Activated CD8-positive, alpha-beta memory T cell treated with anti-CD3 and anti-CD28 coated beads for 48 hours (primary cell): Measurements from ENCODE around the gene YBX3.
"Not testable (repeated sequence)": the region's sequence is repeated elsewhere in the genome, so short reads cannot be mapped to it uniquely, and the experiment has no call there.

Source experiments
- DNase-seq, 3 experiments: peaks; one replicate each; pipeline ENCODE4 v3.0.0-alpha.2; 2020; ENCODE audit warnings: low read depth in 2 of 3, low spot score in 2 of 3

The YBX3 gene

DNA sequence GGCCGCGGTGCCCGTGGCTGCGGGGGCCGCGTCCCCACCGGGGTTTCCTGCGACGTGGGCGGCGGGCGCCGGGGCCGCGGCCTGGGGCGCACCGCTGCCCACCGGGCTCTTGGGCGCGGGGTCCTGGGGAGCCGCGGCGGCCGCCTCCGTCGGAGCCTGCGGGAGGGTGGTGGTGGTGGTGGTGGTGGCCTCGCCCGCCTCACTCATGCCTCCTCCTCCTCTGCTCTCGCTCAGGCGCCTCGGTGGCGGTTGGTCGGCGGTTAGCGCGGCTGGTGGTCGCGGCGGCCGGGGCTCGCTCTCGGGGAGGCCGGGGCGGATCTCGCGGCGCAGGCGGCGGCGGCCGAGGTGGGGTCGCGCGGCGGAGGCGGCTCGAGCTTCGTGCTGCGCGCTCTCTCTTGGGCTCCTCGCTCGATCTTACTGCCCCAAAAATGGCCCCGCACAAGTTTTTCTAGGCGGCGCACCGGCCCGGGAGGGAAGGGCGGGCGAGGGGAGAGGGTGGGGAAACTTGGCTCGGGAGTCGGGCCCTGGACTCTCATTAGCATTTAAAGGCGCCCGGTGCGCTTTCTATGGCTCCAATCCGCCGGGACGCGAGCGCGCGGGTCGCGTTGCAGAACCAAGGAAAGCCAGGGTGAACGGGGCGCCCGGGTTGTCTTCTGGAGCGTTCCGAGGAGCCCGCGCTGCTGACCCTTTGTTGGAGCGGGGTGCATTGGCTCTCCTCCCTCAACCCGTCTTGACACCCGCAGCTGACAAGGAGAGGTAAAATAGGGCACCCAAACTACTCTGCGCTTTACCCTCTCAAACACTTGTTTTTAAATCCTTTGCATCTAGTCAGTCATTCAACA is at the start of gene YBX3:
Gene YBX3 (minus strand): TSS at position 419 of the 842 bp plus-strand sequence. CDS start 212 bp downstream, at position 207.
- DNase-seq = peak; percentile 27 to 37 (median 30)

DNA sequence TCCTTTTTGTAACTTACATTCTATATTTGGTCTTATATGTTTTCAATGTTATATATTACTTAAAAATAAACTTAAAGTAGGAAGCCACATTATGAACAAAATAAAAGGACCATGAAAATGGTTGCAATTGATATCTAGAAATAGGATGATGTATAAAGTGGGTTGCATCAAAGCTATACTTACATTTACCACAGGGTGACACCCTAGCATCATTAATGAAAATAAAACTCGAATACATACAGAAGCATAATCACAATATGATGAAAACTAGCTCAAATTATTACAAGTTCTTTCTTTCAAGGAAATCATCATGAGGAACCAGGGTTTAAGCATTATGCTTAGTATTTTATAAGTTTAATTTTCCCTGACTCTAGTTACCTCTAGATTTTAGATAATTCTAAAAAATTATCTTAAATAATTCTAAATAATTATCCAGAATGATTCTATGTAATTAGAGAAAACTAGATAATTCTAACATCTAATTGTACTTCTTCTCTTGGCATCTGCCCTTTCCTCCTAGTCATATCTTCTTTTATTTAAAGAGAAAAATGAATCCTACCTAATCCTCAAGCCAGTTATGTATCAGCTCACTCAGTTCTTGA is 48.1 kb upstream of the YBX3 start:
- DNase-seq = no peak

DNA sequence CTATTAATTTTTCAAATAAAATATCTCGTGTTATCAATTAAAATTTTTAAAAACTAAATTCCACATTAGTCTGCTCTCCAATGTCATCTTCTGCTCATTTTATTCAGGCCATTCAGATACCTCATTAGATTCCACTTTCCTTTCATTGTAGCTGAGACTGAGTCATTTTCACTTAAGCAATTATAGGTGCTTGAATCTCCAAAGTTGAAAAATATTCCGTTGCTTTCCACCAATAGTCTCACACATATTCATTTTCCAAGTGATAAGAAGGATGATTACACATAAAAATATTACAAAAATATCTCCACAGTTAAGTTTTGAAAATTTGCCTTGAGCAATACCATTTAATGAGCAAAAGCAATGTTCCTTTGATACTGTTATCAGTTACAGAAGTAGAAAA is 36.5 kb upstream of the YBX3 start:
- no peak for DNase-seq

DNA sequence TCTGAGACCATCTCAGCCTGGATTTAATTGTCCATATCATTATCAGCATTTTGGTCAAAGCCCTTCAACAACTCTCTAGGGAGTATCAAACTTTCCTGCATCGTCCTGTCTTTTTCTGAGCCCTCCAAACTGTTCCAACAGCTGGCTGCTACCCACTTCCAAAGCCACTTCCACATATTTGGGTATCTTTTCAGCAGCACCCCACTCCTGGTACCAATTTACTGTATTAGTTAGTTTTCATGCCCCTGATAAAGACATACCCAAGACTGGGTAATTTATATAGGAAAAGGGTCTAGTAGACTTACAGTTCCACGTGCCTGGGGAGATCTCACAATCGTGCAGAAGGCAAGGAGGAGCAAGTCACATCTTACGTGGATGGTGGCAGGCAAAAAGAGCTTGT is 33.1 kb upstream of the YBX3 start:
- DNase-seq = no peak

DNA sequence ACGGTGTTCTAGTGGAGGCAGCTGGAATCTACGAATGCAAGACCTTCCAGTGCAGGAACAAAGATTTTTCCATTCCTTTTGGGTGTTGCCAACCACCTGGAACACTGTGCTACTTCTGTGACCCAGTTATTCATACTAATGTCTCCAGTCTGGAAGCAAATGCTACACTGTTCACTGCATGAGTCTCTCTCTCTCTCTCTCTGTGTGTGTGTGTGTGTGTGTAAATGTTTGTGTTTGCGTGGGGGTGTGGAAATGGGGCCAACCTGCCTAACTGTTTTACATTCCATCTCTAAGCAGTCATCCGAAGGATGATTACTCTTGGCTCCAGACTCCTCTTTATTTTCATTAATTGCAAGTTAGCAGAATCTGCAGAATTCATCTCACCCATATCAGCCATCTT is 29.9 kb upstream of the YBX3 start:
- DNase-seq = no peak

DNA sequence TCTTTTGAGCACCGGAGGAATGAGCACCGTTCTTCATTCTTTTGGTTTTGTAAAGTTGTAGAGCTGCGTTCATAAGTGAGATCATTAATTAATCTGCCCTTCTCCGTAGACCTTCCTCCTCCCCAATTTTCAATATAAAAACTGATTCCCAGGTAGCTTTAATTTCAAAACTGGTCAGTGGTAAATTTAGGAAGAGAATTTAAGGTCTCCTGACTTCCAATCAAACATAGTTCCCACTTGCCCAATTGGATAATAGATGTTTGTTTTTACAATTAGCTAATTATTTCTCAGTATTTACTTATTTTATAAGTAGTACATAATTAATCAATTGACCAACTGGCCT is 27.2 kb upstream of the YBX3 start:
- no peak for DNase-seq

DNA sequence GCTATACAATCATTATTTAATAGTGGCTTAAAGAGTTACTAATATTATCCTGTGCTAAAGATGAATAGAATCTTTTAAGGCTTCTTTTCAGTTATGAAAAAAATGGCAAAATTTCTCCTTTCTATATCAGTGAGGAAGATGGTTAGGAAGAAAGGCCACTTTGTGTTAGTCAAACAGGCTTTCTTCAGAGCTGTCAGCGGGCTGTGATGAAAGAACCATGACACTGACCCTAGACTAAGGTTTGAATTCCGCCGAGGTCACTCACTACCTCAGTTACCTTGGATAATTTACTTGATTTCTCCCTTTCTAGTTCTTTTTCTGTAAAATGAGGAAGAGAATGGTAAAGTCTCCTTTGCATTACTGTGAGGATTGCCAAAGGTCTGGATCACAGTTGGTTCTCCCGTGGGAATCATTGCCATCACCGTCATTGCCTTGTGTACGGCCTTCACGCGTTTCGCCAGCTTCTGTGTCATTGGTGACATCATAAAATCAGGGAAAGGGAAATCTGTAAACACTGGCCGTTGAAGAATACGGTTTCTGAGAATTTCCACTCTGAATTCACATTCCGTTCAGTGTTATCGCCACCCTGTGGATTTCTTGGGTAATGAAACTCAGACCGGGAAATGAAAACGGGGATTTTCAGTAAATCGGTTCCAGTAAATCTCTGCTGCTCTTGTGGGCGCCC is 26.7 kb upstream of the YBX3 start:
- peak; percentile 6 to 33 (median 25) for DNase-seq

DNA sequence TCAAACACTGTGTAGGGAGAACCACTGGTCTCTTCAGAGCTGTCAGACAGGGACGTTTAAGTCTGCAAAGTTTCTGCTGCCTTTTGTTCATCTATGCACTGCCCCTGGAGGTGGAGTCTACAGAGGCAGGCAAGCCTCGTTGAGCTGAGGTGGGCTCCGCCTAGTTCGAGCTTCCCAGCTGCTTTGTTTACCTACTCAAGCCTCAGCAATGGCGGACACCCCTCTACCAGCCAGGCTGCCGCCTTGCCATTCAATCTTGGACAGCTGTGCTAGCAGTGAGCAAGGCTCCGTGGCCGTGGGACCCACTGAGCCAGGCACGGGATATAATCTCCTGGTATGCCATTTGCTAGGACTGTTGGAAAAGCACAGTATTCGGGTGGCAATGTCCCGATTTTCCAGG is 24.6 kb upstream of the YBX3 start:
- DNase-seq = no peak

DNA sequence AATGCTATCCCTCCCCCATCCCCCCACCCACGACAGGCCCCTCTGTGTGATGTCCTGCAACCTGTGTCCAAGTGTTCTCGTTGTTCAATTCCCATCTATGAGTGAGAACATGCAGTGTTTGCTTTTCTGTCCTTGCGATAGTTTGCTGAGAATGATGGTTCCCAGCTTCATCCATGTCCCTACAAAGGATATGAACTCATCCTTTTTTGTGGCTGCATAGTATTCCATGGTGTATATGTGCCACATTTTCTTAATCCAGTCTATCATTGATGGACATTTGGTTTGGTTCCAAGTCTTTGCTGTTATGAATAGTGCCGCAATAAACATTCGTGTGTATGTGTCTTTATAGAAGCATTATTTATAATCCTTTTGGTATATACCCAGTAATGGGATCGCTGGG is 20.3 kb upstream of the YBX3 start:
- DNase-seq = not testable (repeated sequence)

DNA sequence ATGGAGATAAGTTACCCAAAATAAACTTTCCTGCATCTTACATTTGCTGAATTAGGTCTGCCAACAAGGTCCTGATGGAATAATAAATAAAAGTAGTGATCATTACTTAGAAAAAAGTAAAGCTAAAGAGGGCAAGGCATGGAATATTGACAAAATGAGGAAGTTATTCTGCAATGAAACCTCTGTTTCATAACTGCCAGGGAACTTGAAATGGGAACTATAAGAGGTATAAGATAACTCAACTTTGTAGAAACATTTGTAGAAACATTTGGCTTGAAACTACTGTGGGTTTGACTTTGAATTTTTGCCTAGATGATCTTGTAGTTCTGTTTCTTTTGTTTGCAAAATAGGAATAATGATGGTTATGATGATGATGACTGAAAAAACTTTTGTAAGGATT is 18.7 kb upstream of the YBX3 start:
- no peak for DNase-seq

DNA sequence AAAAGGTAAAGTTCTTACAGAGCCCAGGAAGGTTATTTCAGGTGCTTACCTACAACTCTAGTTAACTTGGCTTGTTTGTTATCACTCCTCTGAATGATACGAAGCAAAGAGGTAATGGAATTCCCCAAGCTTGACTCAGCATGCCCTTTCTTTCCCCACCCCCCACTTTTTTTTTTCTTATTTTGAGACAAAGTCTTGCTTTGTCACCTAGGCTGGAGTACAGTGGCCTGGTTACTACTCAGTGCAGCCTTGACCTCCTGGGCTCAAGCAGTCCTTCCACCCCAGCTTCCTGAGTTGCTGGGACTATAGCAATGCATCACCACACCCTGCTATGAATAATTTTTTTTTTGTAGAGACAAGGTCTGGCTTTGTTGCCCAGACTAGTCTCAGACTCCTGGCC is 17.1 kb upstream of the YBX3 start:
- no peak for DNase-seq

DNA sequence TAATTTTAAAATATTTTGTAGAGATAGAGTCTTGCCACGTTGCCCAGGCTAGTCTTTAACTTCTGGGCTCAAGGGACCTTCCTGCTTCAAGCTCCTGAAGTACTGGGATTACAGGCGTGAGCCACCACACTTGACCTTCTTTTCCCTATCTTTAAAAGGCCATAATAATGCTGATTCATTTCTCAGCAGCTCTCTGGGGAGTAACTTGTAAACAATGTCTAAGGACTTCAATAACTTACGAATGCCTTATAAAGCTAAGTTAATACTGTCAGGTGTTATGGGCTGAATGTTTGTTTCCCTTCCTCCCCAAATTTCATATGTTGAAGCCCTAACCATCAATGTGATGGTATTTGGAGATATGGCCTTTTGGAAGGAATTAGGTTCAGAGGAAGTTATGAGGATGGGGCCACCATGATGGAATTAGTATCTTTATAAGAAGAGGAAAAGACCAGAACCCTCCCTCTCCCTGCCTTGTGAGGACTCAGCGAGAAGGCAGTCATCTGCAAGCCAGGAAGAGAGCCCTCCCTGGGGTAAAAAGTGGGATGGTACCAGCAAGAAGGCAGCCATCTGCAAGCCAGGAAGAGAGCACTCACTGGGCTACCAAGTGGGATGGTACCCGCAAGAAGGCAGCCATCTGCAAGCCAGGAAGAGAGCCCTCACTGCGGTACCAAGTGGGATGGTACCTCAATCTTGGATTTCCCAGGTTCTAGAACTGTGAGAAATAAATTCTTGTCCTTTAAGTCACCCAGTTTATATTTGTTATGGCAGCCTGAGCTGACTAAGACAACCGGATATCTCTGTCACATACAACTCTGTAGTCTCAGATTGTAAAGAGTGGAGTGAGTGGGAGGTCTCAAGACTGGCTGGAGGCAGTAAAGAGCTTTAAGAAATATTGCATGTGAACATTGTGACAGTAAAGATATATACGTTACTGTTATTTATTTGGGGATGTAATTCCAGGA is 16.3 kb upstream of the YBX3 start:
- no peak for DNase-seq

DNA sequence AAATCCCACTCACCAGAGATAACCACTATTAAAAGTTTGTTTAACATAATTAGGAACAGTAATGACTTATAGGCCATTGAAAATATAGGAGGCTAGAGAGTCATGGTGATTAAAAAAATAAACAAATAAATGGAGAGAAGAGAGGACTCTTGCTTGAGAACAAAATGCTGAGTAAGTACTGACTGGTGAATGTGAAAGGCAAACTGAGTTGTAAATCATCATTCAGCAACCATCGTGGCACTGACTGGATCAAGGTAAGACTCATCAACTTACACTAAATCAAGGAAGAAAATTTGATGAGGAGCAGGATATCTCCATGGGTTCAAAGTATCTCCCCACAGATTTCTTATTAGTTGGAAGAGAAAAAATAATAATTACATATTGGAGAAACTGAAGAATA is 14.1 kb upstream of the YBX3 start:
- no peak for DNase-seq

DNA sequence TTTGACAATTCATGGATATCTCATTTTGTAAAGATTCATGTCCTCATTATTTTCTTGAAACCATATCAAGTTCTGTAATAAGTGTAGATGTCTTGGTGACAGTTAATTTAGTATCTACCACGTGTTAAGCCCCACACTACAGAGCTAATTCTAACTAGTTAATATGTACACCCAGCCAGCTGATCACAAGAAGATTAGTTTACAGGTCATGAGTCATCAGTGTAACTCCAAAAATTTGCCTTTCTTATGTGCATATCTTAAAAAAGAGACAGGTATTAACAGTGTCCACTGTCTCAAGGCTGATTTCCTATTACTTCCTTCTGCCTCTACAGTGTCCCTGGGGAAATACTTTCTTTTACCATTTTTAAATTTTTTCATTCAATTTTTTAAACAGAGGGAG is 13.3 kb upstream of the YBX3 start:
- no peak for DNase-seq

DNA sequence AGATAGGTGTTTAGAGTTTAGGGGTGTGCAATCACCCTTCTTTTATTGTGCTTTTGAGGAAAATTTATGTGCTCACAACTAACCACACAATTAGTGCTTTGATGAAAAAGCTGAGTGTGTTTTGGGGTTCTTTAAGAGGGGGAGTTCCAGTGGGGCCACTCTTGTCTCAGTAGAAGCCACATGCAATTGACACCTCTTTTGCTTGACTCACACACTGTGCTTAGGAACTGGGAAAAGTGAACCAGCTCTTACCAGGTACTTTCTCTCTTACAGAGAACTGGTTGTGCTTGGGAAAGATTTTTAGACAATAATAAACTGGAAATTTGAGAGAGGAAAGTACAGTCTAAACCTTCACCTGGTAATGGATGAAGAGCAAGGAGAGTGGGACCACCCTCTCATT is 12.3 kb upstream of the YBX3 start:
- no peak for DNase-seq

DNA sequence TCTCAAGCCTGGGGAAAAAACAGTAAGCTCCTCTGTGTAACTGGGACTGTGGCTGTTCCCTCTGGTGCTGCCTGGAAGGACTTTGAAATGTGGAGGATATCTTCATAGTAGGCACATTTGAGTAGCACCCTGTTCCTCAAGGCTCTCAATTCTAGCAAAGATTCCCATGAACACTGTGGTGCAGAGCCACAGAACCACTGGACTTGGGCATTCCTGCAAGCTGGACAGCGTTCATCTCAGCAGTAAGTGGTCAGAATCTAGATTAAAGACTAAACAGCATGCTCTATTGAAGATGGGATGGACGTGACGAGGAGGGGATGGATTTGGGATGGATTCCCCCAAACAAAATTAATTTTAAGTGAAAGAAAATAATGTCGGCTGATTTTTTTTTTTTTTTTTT is 9.4 kb upstream of the YBX3 start:
- DNase-seq = no peak

DNA sequence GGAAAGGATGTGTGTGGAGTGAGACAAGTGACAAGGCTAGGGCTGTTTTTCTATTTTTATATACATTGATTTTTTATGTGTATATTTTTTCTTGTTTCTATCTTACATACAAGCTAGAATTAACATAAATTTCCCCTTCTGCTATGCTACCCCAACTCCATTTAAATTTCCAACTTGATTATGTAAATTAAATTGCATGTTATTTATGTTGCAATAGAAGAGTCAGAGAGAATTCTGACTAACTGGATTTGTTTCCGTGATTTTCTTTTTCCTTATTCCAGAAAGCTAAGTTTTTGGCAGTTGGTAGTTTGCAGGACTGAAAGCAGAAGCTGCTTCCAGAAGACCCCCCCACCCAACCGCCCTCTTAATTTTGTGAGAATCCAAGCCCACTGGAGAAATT is 8.9 kb upstream of the YBX3 start:
- no peak for DNase-seq

DNA sequence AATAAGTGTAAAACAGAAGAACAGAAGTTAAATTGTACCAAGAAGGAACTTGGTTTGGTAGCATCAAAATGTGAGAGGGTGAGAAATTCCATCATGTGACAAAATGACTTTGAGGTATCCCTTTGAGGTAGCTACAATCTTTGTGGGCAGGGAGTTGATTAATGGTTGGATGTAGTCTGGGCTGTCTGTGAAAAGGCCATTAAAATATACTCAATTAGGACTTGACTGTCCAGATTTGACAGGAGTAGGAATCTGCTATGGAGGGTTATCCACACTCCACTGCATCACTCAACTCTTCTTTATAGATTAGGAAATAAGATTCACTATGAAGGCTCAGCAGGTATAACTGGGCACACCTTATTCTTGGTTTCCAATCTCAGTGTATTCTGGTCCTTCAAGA is 7.4 kb upstream of the YBX3 start:
- no peak for DNase-seq

DNA sequence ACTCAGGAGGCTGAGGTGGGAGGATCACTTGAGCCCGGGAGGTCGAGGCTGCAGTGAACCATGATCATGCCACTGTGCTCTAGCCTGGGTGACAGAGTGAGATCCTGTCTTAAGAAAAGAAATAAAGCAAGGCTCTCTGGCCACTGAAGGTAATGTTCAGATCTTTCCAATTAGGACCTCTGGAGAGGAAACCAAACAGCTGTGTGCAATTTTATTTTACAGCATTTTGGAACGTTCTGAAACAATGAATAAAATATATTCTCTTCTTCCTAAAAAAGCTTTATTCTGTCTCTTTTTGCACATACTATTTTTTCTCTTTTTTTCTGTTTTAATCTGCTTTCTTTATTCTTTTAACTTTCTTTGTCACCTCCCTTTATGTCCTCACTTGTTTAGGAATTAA is 5.0 kb upstream of the YBX3 start:
- no peak for DNase-seq

DNA sequence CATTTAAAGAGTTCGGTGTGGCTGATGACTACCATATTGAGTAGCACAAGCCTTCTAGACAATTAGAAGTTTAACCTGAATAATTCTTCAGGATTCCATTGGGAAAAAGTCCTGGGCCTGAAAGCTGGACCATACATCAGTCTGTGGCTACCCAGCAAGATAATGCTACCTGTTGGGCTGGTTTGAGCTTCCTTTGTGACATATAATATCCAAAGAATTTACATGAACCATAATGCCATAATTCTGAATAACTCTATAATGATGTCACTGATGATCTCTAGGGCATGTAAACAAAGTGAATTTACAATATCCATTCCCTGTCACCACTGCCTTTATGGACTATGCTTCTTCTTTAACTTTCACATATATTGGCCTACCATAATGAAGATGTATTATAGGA is 3.8 kb upstream of the YBX3 start:
- DNase-seq = no peak

DNA sequence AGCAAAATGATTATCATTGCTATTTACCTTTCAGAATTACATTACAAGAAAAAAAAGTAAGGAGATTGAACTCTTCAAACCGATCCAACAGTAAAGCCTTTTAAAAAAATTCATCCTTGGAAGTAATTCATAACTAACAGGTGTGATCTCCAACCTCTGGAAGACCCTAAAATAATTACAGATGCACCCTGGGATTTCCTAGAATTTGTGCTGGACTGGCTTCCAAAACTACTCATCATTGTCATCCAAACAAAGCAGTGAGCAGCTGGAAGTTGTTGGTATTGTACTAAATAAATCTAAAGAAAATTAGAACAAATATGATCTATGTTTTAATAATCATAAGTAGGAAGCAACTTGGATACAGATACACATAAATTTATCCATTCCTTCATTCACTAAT is 1.9 kb upstream of the YBX3 start:
- no peak for DNase-seq
